Measurements from ENCODE around the gene SREBF1. TPM values are rescaled to one million over a fixed set of nuclear protein-coding genes. Genes with fewer than 3 reads are reported as not detected.

The SREBF1 gene
- total RNA-seq, 2 experiments from 2014 or later = 103 to 116 TPM

DNA sequence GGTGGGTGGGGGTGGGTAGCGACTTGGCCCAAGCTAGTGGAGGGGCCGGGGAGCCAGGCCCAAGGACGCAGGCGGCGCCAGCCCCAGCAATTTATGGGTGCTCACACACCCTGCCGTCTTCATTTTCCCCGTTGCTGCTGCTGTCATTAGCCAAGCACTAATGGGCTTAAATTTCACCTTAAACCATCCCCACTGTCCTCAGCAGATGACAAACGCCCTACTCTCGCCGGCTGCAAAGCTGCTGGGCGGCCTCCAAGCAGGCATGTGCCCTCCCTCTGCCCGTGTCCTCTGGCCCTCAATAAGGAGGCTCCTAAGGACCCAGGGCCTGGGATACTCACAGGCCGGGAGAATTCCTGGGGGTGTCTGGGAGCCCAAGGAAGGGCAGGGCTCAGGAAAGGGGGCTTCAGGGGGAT is 66.1 kb downstream of the SREBF1 start:
- intact Hi-C loops (cut with micrococcal nuclease) = no loop called here
- Mint-ChIP-seq H3K27ac (no peak overlapping the region), H3K27me3 (no peaks in the 10 kb centered on the region), H3K36me3 (ENCODE audit: low read depth) (no peaks in the 10 kb centered on the region), H3K4me1 (ENCODE audit: low read depth) (peaks cover 26% of the 10 kb centered on the region), H3K9me3 (no peaks in the 10 kb centered on the region), H3K4me3 (no peak overlapping the region)
- no peak for ATAC-seq
- CTCF ChIA-PET = no interaction called here
- POLR2A ChIA-PET = interaction anchor here (1.2 kb wide), 1 partner anchor 13 kb away, joined by 3 read pairs; no protein-coding TSS in a partner anchor
- DNase-seq = no peak
- TF ChIP-seq, protein P1, sequence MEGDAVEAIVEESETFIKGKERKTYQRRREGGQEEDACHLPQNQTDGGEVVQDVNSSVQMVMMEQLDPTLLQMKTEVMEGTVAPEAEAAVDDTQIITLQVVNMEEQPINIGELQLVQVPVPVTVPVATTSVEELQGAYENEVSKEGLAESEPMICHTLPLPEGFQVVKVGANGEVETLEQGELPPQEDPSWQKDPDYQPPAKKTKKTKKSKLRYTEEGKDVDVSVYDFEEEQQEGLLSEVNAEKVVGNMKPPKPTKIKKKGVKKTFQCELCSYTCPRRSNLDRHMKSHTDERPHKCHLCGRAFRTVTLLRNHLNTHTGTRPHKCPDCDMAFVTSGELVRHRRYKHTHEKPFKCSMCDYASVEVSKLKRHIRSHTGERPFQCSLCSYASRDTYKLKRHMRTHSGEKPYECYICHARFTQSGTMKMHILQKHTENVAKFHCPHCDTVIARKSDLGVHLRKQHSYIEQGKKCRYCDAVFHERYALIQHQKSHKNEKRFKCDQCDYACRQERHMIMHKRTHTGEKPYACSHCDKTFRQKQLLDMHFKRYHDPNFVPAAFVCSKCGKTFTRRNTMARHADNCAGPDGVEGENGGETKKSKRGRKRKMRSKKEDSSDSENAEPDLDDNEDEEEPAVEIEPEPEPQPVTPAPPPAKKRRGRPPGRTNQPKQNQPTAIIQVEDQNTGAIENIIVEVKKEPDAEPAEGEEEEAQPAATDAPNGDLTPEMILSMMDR (IDR thresholded peaks at IDR 0.05) = no peak

- ChIA-PET POLR2A (interaction anchor here (1.2 kb wide), 1 partner anchor 13 kb away, joined by 3 read pairs; no protein-coding TSS in a partner anchor), CTCF (no interaction called here)
- intact Hi-C loops (cut with micrococcal nuclease) = no loop called here
- TF ChIP-seq, protein P1 (IDR thresholded peaks at IDR 0.05) = no peak
- H3K4me3 Mint-ChIP-seq = no peak overlapping the region
- DNase-seq (no peak), ATAC-seq (no peak)
- H3K27me3 Mint-ChIP-seq = no peaks in the 10 kb centered on the region
- peaks cover 31% of the 10 kb centered on the region for H3K4me1 Mint-ChIP-seq (ENCODE audit: low read depth)
- no peaks in the 10 kb centered on the region for H3K9me3 Mint-ChIP-seq
- no peaks in the 10 kb centered on the region for H3K36me3 Mint-ChIP-seq (ENCODE audit: low read depth)
- no peak overlapping the region for H3K27ac Mint-ChIP-seq
Observed at GRCh38 chr17:17769869-17770631, 66.7 kb downstream of the SREBF1 start.

- DNase-seq (no peak), ATAC-seq (no peak)
- Mint-ChIP-seq H3K27me3 (no peaks in the 10 kb centered on the region), H3K4me3 (no peak overlapping the region), H3K36me3 (ENCODE audit: low read depth) (no peaks in the 10 kb centered on the region), H3K9me3 (no peaks in the 10 kb centered on the region), H3K4me1 (ENCODE audit: low read depth) (peaks cover 37% of the 10 kb centered on the region), H3K27ac (no peak overlapping the region)
- TF ChIP-seq, protein P1 (IDR thresholded peaks at IDR 0.05) = no peak
- CTCF ChIA-PET = no interaction called here
- intact Hi-C loops (cut with micrococcal nuclease) = no loop called here
- POLR2A ChIA-PET = no interaction called here
Observed at GRCh38 chr17:17768424-17769088, 68.2 kb downstream of the SREBF1 start.

DNA sequence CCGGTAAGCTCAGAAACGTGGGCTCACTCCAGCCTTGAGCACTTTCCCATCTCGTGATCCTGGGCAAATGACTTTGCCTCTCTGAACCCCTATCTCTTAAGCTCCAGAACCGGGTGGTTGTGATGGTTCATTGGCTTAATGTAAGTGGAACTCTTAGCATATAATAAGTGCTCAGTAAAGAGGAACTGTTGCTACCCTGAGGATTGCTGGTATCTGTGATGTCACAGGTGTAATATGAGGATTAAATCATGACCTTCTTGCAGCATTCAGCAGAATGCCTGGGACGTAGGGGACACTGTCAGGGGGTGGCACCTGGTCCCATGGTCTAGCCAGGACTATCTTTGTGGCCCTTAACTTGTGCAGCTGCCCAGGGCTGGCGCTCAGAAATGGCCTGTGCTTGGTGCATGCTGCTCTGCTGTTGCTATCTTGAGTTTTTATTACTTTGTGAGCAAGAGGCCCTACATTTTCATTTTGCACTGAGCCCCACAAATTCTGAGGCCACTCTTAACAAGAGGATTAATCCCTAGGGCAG is 68.8 kb downstream of the SREBF1 start:
- Mint-ChIP-seq H3K4me3 (no peak overlapping the region), H3K9me3 (no peaks in the 10 kb centered on the region), H3K4me1 (ENCODE audit: low read depth) (peaks cover 40% of the 10 kb centered on the region), H3K27ac (no peak overlapping the region), H3K36me3 (ENCODE audit: low read depth) (no peaks in the 10 kb centered on the region), H3K27me3 (no peaks in the 10 kb centered on the region)
- intact Hi-C loops (cut with micrococcal nuclease) = no loop called here
- DNase-seq (no peak), ATAC-seq (no peak)
- CTCF ChIA-PET = no interaction called here
- POLR2A ChIA-PET = no interaction called here
- TF ChIP-seq, protein P1 (IDR thresholded peaks at IDR 0.05) = no peak
